HepG2 (cell line): ENCODE results near the gene LDLRAD4. TPM values are rescaled to one million over a fixed set of nuclear protein-coding genes. Genes with fewer than 3 reads are reported as not detected.

Experiments used
- ATAC-seq: fragments of 200-7000 bp; cut with Tn5 transposase; 3 replicates; pipeline ENCODE4 v1.9.1; 2020; ENCODE audit warnings: mild to moderate bottlenecking, moderate library complexity
- BruUV-seq: library from RNA; stranded (reverse); fragments of 400-500 nt; replicated peaks from 2 replicates; lab custom pipeline; 2021; lab: Mats Ljungman, UMichigan
- CTCF ChIA-PET: fragments of 300-600 bp; formaldehyde crosslinking; extraction: SDS; loops from one replicate; lab custom pipeline; 2021; ENCODE audit warnings: low total read pairs, inconsistent platforms, low intra/inter-chr PET ratio; lab: Yijun Ruan, JAX
- POLR2A ChIA-PET: fragments of 350-600 bp; sonication (Branson Sonifier 250); formaldehyde crosslinking; loops from one replicate; lab custom pipeline; 2020; ENCODE audit warnings: antibody characterized with exemption, inconsistent platforms; lab: Yijun Ruan, JAX
- DNase-seq: peaks from one replicate; pipeline ENCODE4 v3.0.0-alpha.2; 2015; ENCODE audit warnings: low spot score
- FAIRE-seq: peaks from 3 replicates; lab custom pipeline; 2011; peaks lifted over from hg19 to GRCh38; lab: Jason Lieb, UNC
- H2AFZ ChIP-seq: one replicate; pipeline ENCODE4 v1.6.1; 2011; ENCODE audit warnings: low read length, inconsistent platforms
- H3K27ac ChIP-seq: fragments of 300-600 bp; 3 replicates; pipeline ENCODE4 v1.8.0; 2011; ENCODE audit warnings: mixed run types, mild to moderate bottlenecking, mixed read lengths, low read length, inconsistent platforms; ENCODE audit not compliant: insufficient read depth; ENCODE audit errors: extremely low read length
- H3K27me3 ChIP-seq, 2 experiments: fragments of 200-600 bp in 1 of 2; 2 replicates in 1 of 2; 3 replicates in 1 of 2; pipeline versions ENCODE4 v1.6.0 to v1.8.0; 2011; ENCODE audit warnings: low read length in 2 of 2, mild to moderate bottlenecking in 2 of 2, moderate library complexity in 2 of 2, inconsistent platforms in 1 of 2; ENCODE audit not compliant: insufficient read depth in 2 of 2, control insufficient read depth in 1 of 2
- H3K36me3 ChIP-seq, 2 experiments: fragments of 200-600 bp in 1 of 2; replicated peaks in 1 of 2; 2 replicates in 1 of 2; 3 replicates in 1 of 2; pipeline versions ENCODE4 v1.5.1 to v1.8.0; 2011; ENCODE audit warnings: low read length in 2 of 2, inconsistent platforms in 1 of 2; ENCODE audit not compliant: insufficient read depth in 2 of 2, control insufficient read depth in 1 of 2
- H3K4me1 ChIP-seq: 2 replicates; pipeline ENCODE4 v1.5.1; 2012; ENCODE audit warnings: low read length, inconsistent platforms; ENCODE audit not compliant: insufficient read depth
- H3K4me2 ChIP-seq: 2 replicates; pipeline ENCODE4 v1.6.0; 2011; ENCODE audit warnings: low read depth, low read length, inconsistent platforms
- H3K4me3 ChIP-seq, 3 experiments: fragments of 200-600 bp in 1 of 3; sonication (generic), shearing (Covaris generic) in 1 of 3; replicated peaks in 1 of 3; 2 replicates each; pipeline ENCODE4 v1.5.1; 2011 to 2016; ENCODE audit warnings: low read length in 3 of 3, inconsistent platforms in 2 of 3, low read depth in 2 of 3, mild to moderate bottlenecking in 2 of 3, control low read depth in 1 of 3, mixed read lengths in 1 of 3; ENCODE audit not compliant: insufficient read depth in 1 of 3
- H3K79me2 ChIP-seq: one replicate; pipeline ENCODE4 v1.6.1; 2011; ENCODE audit warnings: low read length, inconsistent platforms; ENCODE audit not compliant: insufficient read depth
- H3K9ac ChIP-seq: 2 replicates; pipeline ENCODE4 v1.6.0; 2011; ENCODE audit warnings: mild to moderate bottlenecking, low read depth, low read length, inconsistent platforms; ENCODE audit not compliant: insufficient read depth
- H3K9me3 ChIP-seq: 2 replicates; pipeline ENCODE4 v1.5.1; 2012; ENCODE audit warnings: mild to moderate bottlenecking, low read length
- H4K20me1 ChIP-seq: 2 replicates; pipeline ENCODE4 v1.6.0; 2011; ENCODE audit warnings: inconsistent platforms, mild to moderate bottlenecking, low read length, moderate library complexity; ENCODE audit not compliant: insufficient read depth
- ATF1 ChIP-seq: IDR thresholded peaks from 2 replicates; pipeline ENCODE4 v1.6.1; 2016; ENCODE audit warnings: mild to moderate bottlenecking, control low read depth
- ATF5 ChIP-seq: sonication (generic); formaldehyde crosslinking; IDR thresholded peaks from 2 replicates; pipeline ENCODE4 v1.4.0; 2020; ENCODE audit warnings: mild to moderate bottlenecking, low read depth, missing genetic modification reagents
- ATF6 ChIP-seq: sonication (generic); formaldehyde crosslinking; conservative IDR thresholded peaks from 2 replicates; pipeline ENCODE4 v1.4.0; 2020; ENCODE audit warnings: missing genetic modification reagents
- CBX2 ChIP-seq, 2 experiments: fragments of 200-600 bp in 1 of 2; sonication (generic); formaldehyde crosslinking in 1 of 2; IDR thresholded peaks; 2 replicates each; pipeline versions ENCODE4 v1.7.0 to v1.8.1; 2018 to 2022; ENCODE audit warnings: low read depth in 2 of 2, low read length in 1 of 2, mild to moderate bottlenecking in 1 of 2, missing genetic modification reagents in 1 of 2
- ETV5 ChIP-seq: IDR thresholded peaks from 2 replicates; pipeline ENCODE4 v1.6.1; 2018; ENCODE audit warnings: missing biosample characterization, missing genetic modification reagents, inconsistent platforms, borderline replicate concordance
- FOXA1 ChIP-seq, 2 experiments: fragments of 450-650 bp in 1 of 2; sonication (generic) in 1 of 2; formaldehyde crosslinking in 1 of 2; IDR thresholded peaks; 2 replicates each; pipeline versions ENCODE4 v1.4.0 to v1.6.1; 2016 to 2020; ENCODE audit warnings: missing genetic modification reagents in 1 of 2
- KLF12 ChIP-seq: sonication (generic); formaldehyde crosslinking; IDR thresholded peaks from 2 replicates; pipeline ENCODE4 v1.4.0; 2020; ENCODE audit warnings: missing genetic modification reagents, borderline replicate concordance
- MAFG ChIP-seq: sonication (generic); formaldehyde crosslinking; IDR thresholded peaks from 2 replicates; pipeline ENCODE4 v1.5.1; 2020; ENCODE audit warnings: mild to moderate bottlenecking, missing genetic modification reagents
- TCF7L2 ChIP-seq: IDR thresholded peaks from 2 replicates; pipeline ENCODE4 v1.6.1; 2011; ENCODE audit warnings: mild to moderate bottlenecking, low read depth, low read length, moderate library complexity
- TFAP4 ChIP-seq: sonication (generic); IDR thresholded peaks from 2 replicates; pipeline ENCODE4 v1.6.1; 2016; ENCODE audit warnings: low read depth, borderline replicate concordance
- TFE3 ChIP-seq: IDR thresholded peaks from 2 replicates; pipeline ENCODE4 v1.6.1; 2016
- ZNF510 ChIP-seq: sonication (generic); formaldehyde crosslinking; IDR thresholded peaks from 2 replicates; pipeline ENCODE4 v1.4.0; 2020; ENCODE audit warnings: low read depth, mild to moderate bottlenecking, missing genetic modification reagents
- ZNF7 ChIP-seq: IDR thresholded peaks from 2 replicates; pipeline ENCODE4 v1.6.1; 2016; ENCODE audit warnings: missing biosample characterization, missing genetic modification reagents
- ZNF772 ChIP-seq: sonication (generic); formaldehyde crosslinking; IDR thresholded peaks from 2 replicates; pipeline ENCODE4 v1.5.0; 2020; ENCODE audit warnings: mild to moderate bottlenecking, missing genetic modification reagents
- ZNF777 ChIP-seq: sonication (generic); formaldehyde crosslinking; IDR thresholded peaks from 2 replicates; pipeline ENCODE4 v1.4.0; 2020; ENCODE audit warnings: missing genetic modification reagents
- ZNF816 ChIP-seq: sonication (generic); formaldehyde crosslinking; IDR thresholded peaks from 2 replicates; pipeline ENCODE4 v1.8.0; 2022; ENCODE audit warnings: missing genetic modification reagents, mild to moderate bottlenecking, borderline replicate concordance
- ZSCAN30 ChIP-seq: sonication (generic); formaldehyde crosslinking; IDR thresholded peaks from 2 replicates; pipeline ENCODE4 v1.5.0; 2020; ENCODE audit warnings: mild to moderate bottlenecking, missing genetic modification reagents
- WGBS: methylation state at CpG from one replicate; pipeline ENCODE4 v1.1.6; 2017; ENCODE audit warnings: low lambda C conversion rate; 5-methylcytosine and 5-hydroxymethylcytosine counted together
- in situ Hi-C: cut with HindIII; loops from 2 replicates; pipeline ENCODE4 v1.10.0; 2017; ENCODE audit warnings: low pct_unique_long_range_greater_than_20kb; ENCODE audit not compliant: extremely low pct_ligation_motif_present
- intact Hi-C: fragments of 100-400 bp; cut with micrococcal nuclease; formaldehyde crosslinking; loops from one replicate; pipeline ENCODE4 v1.10.0; 2022; ENCODE audit not compliant: unreplicated experiment
- polyA plus RNA-seq, 8 experiments: library from polyadenylated mRNA; depleted of rRNA in 3 of 8; stranded (reverse) in 7 of 8; unstranded in 1 of 8; fragments of >200 nt; fragmentation: Illumina TruSeq in 4 of 8; extraction: Trizol in 4 of 8; gene quantifications; 2 replicates each; pipeline versions ENCODE4 v1.2.1 to v1.2.3, GENCODE V29; 2011 to 2016; ENCODE audit warnings: low read depth in 4 of 8, missing spikeins in 1 of 8, mixed read lengths in 1 of 8; ENCODE audit not compliant: insufficient read depth in 1 of 8
- total RNA-seq, 5 experiments: library from RNA; depleted of rRNA; stranded (reverse); fragments of >200 nt; fragmentation: Illumina TruSeq; extraction: Trizol; gene quantifications; 2 replicates each; pipeline ENCODE4 v1.2.3, GENCODE V29; 2016; ENCODE audit warnings: low read depth in 1 of 5

Gene LDLRAD4
- total and polyA plus RNA-seq, 2 of the 13 experiments (the other 11 are each of a cell fraction or from before 2014, with no cell fraction given), result 13.6 to 20.9 TPM

- TF ChIP-seq ZNF816 (CRISPR knock-in tag) (no peak), ZSCAN30 (CRISPR knock-in tag) (no peak), KLF12 (CRISPR knock-in tag) (no peak), ATF5 (no peak), ATF1 (CRISPR knock-in tag) (no peak), CBX2 (IDR thresholded peaks at IDR 0.05; ENCODE audit: low read depth, low read length) (no peak), CBX2 (CRISPR knock-in tag; IDR thresholded peaks at IDR 0.05; ENCODE audit: low read depth) (no peak)
- TF ChIP-seq, all 625 proteins: peak for 0
Observed at GRCh38 chr18:13211534-13211933, 7.0 kb upstream of the LDLRAD4 start (continued).

- BruUV-seq, result no TSS peak
- Histone ChIP-seq H3K79me2 (no peaks in the 10 kb centered on the region), H3K9ac (no peak overlapping the region), H4K20me1 (no peaks in the 10 kb centered on the region), H3K36me3 (no peaks in the 10 kb centered on the region), H3K27me3 (peaks cover 2 to 9% of the 10 kb centered on the region in 2 experiments; a peak in 3 of 5 replicates), H3K4me1 (peaks cover 37% of the 10 kb centered on the region), H3K9me3 (no peaks in the 10 kb centered on the region), H3K4me2 (peak overlapping the region; percentile 58), H3K4me3 (no peak overlapping the region; a peak in 1 of 6 replicates), H2AFZ (no peak overlapping the region), H3K27ac (no peak overlapping the region)
- 23% methylated on average over 15 of the region's 18 CpGs for WGBS
- intact Hi-C loops, result loop anchor here (10.0 kb wide), 2 partner anchors 232 to 502 kb away; no protein-coding TSS in a partner anchor
- ATAC-seq (no peak), DNase-seq (no peak), FAIRE-seq (no peak)
- ChIA-PET CTCF (no interaction called here), POLR2A (no interaction called here)
- in situ Hi-C loops, result loop anchor here (25.0 kb wide), 1 partner anchor 424 kb away; no protein-coding TSS in a partner anchor
- no peak for TF ChIP-seq FOXA1 (IDR thresholded peaks at IDR 0.05)
- TF ChIP-seq FOXA1 (CRISPR knock-in tag; IDR thresholded peaks at IDR 0.05), result no peak
- TF ChIP-seq ZNF777 (CRISPR knock-in tag), result no peak
- TF ChIP-seq ZNF772 (CRISPR knock-in tag), result no peak
- no peak for TF ChIP-seq MAFG
- TF ChIP-seq ZNF510, result no peak
- no peak for TF ChIP-seq ATF6 (CRISPR knock-in tag)
- no peak for TF ChIP-seq TFAP4
- no peak for TF ChIP-seq ETV5
- no peak for TF ChIP-seq TCF7L2
- TF ChIP-seq TFE3 (CRISPR knock-in tag), result no peak
- no peak for TF ChIP-seq ZNF7 (CRISPR knock-in tag)
Observed at GRCh38 chr18:13213036-13213795, 5.3 kb upstream of the LDLRAD4 start.
